GM03348 (cell line): ENCODE data around the gene CERS6.

ENCODE experiments used
- DNase-seq: peaks from one replicate; pipeline ENCODE4 v3.0.0; 2012; ENCODE audit warnings: low spot score

The CERS6 gene

GRCh38 chr2:168443818-168444217 is 12.3 kb upstream of the CERS6 start:
- no peak for DNase-seq

- DNase-seq = no peak
Measured at GRCh38 chr2:168445960-168446359, 10.1 kb upstream of the CERS6 start.

- DNase-seq = no peak
Measured at GRCh38 chr2:168448980-168449379, 7.1 kb upstream of the CERS6 start.

GRCh38 chr2:168449419-168449818 is 6.7 kb upstream of the CERS6 start:
- no peak for DNase-seq

- DNase-seq = no peak
Measured at GRCh38 chr2:168450171-168450570, 5.9 kb upstream of the CERS6 start.

GRCh38 chr2:168450732-168451131 is 5.3 kb upstream of the CERS6 start:
- DNase-seq = no peak

GRCh38 chr2:168452781-168453180 is 3.3 kb upstream of the CERS6 start:
- no peak for DNase-seq

GRCh38 chr2:168453404-168453803 is 2.7 kb upstream of the CERS6 start:
- DNase-seq = no peak

- DNase-seq = no peak
Measured at GRCh38 chr2:168454737-168455644, 1.1 kb upstream of the CERS6 start.

GRCh38 chr2:168456521-168457189 is 583 bp downstream of the CERS6 start:
- peak; percentile 62 for DNase-seq

- no peak for DNase-seq
Measured at GRCh38 chr2:168457190-168457895, 1.3 kb downstream of the CERS6 start.

- no peak for DNase-seq
Measured at GRCh38 chr2:168458139-168458538, 2.1 kb downstream of the CERS6 start.

GRCh38 chr2:168459256-168459655 is 3.2 kb downstream of the CERS6 start:
- DNase-seq = no peak

- DNase-seq = no peak
Measured at GRCh38 chr2:168460571-168460970, 4.5 kb downstream of the CERS6 start.

- DNase-seq = no peak
Measured at GRCh38 chr2:168461178-168461941, 5.3 kb downstream of the CERS6 start.

- no peak for DNase-seq
Measured at GRCh38 chr2:168461942-168462331, 5.9 kb downstream of the CERS6 start.

- no peak for DNase-seq
Measured at GRCh38 chr2:168462543-168463045, 6.5 kb downstream of the CERS6 start.

GRCh38 chr2:168465594-168465993 is 9.5 kb downstream of the CERS6 start:
- DNase-seq = no peak

GRCh38 chr2:168466190-168466737 is 10.2 kb downstream of the CERS6 start:
- no peak for DNase-seq

GRCh38 chr2:168466834-168467565 is 10.9 kb downstream of the CERS6 start:
- no peak for DNase-seq

GRCh38 chr2:168467729-168468128 is 11.7 kb downstream of the CERS6 start:
- no peak for DNase-seq
